Fibroblast of the aortic adventitia (primary cell): ENCODE results near the gene SPINDOC. TPM values are rescaled to one million over a fixed set of nuclear protein-coding genes. Genes with fewer than 3 reads are reported as not detected.

ENCODE experiments used
- DNase-seq: peaks from one replicate; pipeline ENCODE4 v3.0.0-alpha.2; 2010; ENCODE audit warnings: low read depth
- H3K4me3 ChIP-seq: 2 replicates; pipeline ENCODE4 v1.5.1; 2011; ENCODE audit warnings: low read depth, mild to moderate bottlenecking, control low read depth, low read length, moderate library complexity
- CTCF ChIP-seq: IDR thresholded peaks from 2 replicates; pipeline ENCODE4 v1.5.1; 2011; ENCODE audit warnings: mild to moderate bottlenecking, low read length, control low read depth, inconsistent platforms; ENCODE audit not compliant: insufficient read depth
- total RNA-seq: library from RNA; depleted of rRNA; stranded (reverse); fragments of >200 nt; gene quantifications from 2 replicates; pipeline ENCODE4 v1.2.3, GENCODE V29; 2012; ENCODE audit warnings: low replicate concordance

SPINDOC gene
- total RNA-seq, 1 donor = 10.1 TPM

- no peak for TF ChIP-seq CTCF
- DNase-seq = no peak
- no peak overlapping the region for H3K4me3 ChIP-seq
Measured at GRCh38 chr11:63811522-63811921, 1.7 kb upstream of the SPINDOC start.

GRCh38 chr11:63813563-63814382 lies 517 bp downstream of the SPINDOC start:
- peak overlapping the region; percentile 91 for H3K4me3 ChIP-seq
- DNase-seq = peak; percentile 40
- no peak for TF ChIP-seq CTCF

DNA sequence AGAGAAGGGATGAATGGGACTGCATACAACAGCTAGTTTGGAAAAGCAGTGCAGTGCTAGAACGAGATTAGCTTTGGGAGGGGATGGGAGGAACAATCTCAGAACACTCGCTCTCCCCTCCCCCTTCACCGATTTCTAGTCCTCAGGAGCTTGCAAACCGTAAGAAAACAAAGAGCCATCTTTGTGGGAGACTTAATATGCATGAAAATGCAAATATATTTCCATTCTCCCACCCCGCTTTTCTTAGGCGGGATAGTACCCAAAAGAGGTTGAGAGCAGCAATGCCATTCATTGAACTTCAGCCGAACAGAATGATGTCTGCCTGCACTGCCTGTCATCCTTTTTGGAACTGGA lies 1.1 kb downstream of the SPINDOC start:
- no peak for DNase-seq
- TF ChIP-seq CTCF = no peak

DNA sequence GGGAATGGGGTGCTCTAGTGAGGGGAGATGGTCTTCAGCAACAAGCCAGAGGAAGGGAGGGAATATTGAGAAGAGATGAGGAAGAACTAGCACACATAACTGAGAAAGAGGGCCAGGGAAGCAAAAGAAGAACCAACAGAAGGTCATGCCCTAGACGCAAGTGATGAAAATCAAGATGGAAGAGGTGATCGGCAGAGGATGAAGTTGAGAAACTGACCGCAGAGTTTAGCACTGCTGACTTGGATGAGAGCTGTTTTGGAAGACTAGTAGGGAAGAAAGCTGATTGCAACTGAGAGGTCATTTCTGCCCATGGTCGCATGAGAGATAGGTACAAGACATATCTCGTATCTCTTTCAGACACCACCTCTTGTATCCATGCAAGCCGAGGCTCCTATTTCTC lies 2.9 kb downstream of the SPINDOC start:
- no peak for DNase-seq
- no peak overlapping the region for H3K4me3 ChIP-seq
- no peak for TF ChIP-seq CTCF

More for the DNA sequence above, 1.1 kb downstream of the SPINDOC start:
- peak overlapping the region; percentile 91 for H3K4me3 ChIP-seq

DNA sequence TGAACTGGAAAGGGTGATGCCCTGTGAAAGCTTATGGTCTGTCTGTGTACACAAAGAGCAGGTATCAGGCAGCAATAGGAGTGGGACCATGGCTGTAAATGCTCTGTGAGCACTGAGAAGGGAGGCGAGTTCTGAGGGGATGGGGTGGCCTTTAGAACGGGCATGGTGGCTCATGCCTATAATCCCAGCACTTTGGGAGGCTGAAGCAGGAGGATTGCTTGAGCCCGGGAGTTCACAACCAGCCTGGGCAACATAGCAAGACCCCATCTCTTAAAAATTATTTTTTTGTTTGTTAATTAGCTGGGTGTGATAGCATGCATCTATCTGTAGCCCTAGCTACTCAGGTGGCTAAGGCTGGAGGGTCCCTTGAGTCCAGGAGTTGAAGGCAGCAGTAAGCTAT lies 3.5 kb downstream of the SPINDOC start:
- no peak for TF ChIP-seq CTCF
- H3K4me3 ChIP-seq = no peak overlapping the region
- DNase-seq = no peak

DNA sequence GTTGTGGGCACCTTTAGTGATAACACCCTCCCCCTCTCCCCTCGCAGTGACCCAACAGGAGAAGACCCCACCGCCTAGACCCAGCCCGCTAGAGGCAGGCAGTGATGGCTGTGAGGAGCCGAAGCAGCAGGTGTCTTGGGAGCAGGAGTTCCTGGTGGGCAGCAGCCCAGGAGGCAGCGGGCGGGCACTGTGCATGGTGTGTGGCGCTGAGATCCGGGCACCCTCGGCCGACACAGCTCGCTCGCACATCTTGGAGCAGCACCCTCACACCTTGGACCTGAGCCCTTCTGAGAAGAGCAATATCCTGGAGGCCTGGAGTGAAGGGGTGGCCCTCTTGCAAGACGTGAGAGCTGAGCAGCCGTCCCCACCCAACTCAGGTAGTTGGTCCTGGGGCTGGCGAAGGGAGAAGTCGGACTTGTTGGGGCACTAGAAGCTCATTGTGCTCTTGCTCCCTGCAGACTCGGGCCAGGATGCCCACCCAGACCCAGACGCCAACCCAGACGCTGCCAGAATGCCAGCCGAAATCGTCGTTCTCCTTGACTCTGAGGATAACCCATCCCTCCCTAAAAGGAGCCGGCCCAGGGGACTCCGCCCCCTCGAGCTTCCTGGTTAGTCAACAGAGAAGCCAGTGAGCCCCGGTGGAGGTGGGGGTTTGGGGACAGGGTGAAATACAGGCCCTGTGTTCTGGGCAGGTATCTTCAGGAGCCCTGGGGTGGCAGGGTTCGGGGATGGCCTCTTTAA lies 4.7 kb downstream of the SPINDOC start:
- DNase-seq = no peak
- no peak overlapping the region for H3K4me3 ChIP-seq
- no peak for TF ChIP-seq CTCF
